GM12892 (cell line): Measurements from ENCODE around the gene PARD3.

Experiments
- POLR2A ChIP-seq: IDR thresholded peaks from 2 replicates; pipeline ENCODE4 v1.6.1; 2011; ENCODE audit warnings: low read depth, low read length, control low read depth
- POLR2AphosphoS5 ChIP-seq: IDR thresholded peaks from 2 replicates; pipeline ENCODE4 v1.6.1; 2011; ENCODE audit warnings: low read depth, low read length, control low read depth

GRCh38 chr10:34814913-34815184, 247 bp downstream of the PARD3 start:
- TF ChIP-seq POLR2A = no peak
- TF ChIP-seq POLR2AphosphoS5 = no peak
